HG03060 (cell line): ENCODE measurements around the gene GOLPH3.
"Not testable (repeated sequence)": the region's sequence is repeated elsewhere in the genome, so short reads cannot be mapped to it uniquely, and the experiment has no call there.

Experiments used
- ATAC-seq: cut with Tn5 transposase; IDR thresholded peaks from one replicate; pipeline ENCODE4 v1.9.1; 2021; ENCODE audit warnings: low read depth, moderate number of reproducible peaks; ENCODE audit not compliant: unreplicated experiment

Gene GOLPH3

GRCh38 chr5:32143617-32144377 is 30.3 kb downstream of the GOLPH3 start:
- ATAC-seq, result no peak

GRCh38 chr5:32138839-32139493 is 35.2 kb downstream of the GOLPH3 start:
- no peak for ATAC-seq

- no peak for ATAC-seq
Observed at GRCh38 chr5:32136342-32136741, 37.8 kb downstream of the GOLPH3 start.

DNA sequence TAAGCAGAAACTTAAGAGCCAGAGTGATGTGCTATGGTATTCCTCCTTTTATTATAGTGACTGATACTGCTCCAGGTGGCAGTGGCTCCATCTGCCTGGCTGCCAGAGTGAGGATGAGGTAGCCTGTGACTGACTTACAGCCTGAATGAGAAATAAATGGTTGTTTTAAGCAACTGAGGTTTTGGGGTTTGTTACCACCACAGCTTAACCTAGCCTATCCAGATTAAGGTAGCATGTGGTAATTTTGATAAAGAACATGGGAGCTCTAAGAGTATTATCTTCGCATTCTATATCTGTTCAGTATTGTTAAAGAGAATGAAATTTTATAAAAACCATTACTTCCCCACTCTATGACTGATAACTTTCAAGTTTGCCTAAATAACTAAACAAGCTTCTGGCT is 39.0 kb downstream of the GOLPH3 start:
- ATAC-seq, result no peak

GRCh38 chr5:32132757-32133156 is 41.4 kb downstream of the GOLPH3 start:
- no peak for ATAC-seq

DNA sequence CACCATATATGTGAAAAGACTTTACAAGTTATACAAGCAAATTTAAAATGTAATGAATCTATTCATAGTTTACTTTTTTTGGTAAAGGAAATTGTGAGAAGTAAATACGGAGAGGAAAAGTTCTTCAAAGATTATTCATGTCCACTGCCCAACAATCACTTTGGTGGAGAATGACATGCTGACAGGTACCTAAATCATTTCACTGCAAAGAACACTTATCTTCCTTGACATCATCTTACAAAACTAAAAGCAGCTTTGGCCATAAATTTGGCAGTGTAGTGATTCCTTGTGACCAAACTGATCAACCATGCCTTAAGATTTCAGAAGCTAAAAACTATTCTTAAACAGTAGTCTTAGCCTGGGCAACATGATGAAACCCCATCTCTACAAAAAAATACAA is 42.5 kb downstream of the GOLPH3 start:
- no peak for ATAC-seq

DNA sequence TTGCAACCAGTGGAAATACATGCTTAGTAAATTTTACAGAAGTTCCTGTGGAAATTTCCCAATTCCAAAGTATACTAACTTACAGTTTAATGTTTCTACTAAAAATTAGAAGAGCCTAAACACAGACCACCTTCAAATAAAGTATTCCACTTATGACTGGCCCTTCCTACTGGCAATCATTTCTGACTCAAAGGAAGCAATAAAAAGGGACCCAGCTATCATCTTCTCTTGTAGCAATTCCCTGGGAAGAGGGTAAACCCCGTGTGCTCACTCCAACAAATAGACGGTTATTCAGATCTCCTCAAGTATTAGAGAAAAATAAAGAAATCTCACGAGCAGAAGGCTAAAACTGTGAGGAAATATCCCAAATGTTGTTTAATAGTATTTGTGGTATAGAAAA is 43.3 kb downstream of the GOLPH3 start:
- ATAC-seq, result no peak

- ATAC-seq, result no peak
Observed at GRCh38 chr5:32129074-32129598, 45.0 kb downstream of the GOLPH3 start.

DNA sequence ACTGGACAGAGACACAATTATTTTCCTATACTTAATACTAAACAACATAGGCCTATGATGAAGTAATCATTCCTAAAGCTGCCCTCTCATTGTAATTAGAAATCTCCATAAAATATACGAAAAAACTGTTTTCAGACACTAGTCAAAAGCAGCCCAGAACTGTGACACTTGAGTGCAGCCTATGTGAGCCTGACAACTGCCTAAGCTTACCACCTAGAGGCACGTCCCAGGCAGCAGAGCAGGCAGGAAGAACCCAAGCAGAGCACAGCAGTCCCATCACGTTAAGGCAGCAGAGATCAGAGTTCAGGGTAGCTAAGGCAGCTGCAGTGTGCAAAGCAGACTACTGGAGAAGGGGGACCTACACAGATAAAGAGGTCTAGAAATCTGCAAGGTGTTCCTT is 46.4 kb downstream of the GOLPH3 start:
- ATAC-seq, result no peak

- no peak for ATAC-seq
Observed at GRCh38 chr5:32126691-32127090, 47.4 kb downstream of the GOLPH3 start.

GRCh38 chr5:32123889-32124676 is 50.0 kb downstream of the GOLPH3 start:
- ATAC-seq, result no peak

DNA sequence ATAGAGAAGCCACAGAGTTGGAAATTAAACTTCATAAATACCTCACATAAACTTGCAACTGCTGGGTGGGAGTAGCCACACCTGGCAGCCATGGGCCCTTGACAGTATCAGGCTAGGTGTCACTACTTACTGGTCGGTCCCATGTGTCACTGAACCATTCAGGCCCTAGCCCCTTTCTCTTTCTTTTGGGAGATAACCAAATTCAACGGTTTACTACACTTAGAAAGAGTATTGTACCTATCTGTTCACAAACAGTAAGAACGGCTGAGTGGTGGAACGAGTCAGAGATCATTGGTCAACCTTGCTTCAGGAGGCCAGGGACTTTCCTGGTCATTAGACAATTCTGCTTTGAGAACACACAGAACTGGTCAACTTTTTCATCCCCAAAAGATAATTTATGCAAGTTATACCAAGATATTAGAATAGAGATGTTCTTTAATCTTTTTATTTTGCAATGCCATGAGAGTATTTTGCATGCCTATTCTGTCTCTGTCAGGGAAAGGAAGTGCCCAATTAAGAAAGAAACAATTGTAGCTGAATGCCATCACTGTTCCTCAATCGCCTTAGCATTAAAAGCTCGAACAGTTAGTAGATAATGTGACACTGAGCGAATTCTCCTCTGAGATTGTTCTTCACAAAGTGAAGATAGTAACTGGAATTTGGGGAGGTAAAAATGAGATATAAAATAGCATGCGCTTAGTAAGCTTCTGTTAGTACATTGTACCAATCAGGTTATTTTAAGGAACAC is 50.9 kb downstream of the GOLPH3 start:
- ATAC-seq, result no peak

DNA sequence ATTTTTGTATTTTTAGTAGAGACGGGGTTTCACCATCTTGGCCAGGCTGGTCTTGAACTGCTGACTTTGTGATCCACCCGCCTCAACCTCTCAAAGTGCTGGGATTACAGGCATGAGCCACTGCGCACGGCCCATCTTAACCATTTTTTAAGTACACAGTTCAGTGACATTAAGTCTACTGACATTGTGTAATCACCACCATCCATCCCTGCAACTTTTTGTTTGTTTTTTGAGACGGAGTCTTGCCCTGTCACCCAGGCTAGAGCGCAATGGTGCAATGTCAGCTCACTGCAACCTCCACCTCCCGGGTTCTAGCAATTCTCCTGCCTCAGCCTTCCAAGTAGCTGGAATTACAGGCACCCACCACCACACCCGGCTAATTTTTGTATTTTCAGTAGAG is 55.2 kb downstream of the GOLPH3 start:
- ATAC-seq, result not testable (repeated sequence)

GRCh38 chr5:32116574-32117313 is 57.4 kb downstream of the GOLPH3 start:
- no peak for ATAC-seq

DNA sequence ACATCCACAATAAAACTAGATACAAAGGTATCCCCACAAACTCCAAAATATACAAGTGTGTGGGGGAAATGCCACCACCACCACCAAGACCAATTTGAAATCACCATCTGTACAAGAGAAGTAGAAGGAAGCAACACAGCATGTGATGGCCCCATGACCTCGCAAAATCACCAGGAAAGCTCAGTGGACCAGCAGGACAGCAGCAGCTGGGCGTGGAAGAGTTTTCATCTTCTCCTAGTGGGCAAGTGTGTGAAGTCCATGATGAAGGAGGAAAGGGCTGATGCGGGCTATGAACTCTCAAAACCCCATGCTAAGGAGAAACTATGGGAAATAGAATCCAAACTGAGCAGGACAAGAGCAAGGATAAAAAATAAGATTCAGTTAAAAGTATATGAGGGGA is 58.1 kb downstream of the GOLPH3 start:
- no peak for ATAC-seq

GRCh38 chr5:32110111-32110696 is 63.9 kb downstream of the GOLPH3 start:
- no peak for ATAC-seq

DNA sequence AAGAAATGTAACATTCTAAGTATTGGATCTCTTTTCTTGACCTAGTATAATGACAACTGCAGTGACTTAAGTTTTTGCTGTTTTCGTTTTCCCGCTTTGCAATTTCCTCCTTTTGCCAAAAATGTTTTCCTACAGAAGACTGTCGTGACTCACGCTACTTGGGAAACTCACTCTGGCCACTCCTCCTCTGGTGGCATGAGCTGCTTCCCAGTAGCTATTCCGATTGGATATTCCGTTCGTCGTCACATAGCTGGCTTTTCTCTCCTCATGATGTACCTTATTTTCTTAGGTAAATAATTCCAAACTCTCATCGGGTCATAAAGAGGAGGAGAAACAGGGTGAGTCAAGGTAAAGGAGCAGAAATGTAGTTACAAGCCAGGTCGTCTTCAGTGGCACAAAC is 64.9 kb downstream of the GOLPH3 start:
- ATAC-seq, result no peak

DNA sequence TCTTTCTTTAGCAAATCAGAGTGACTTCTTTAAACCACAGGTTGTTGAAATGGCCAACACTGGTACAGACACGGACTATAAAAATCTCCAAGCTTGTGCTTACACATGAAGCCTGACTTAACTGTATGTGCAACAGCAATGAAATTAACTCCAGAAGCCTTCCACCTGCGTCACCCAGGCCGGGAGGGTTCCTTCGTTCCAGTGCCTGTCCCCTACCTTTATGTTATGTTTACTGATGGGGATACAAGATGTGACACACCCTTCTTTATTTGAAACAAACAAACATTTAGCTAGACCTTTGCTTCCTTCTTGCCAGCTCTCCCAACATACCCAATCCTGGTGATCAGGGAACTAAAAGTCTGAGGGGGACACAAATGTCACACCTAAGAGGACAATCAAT is 66.0 kb downstream of the GOLPH3 start:
- no peak for ATAC-seq

- ATAC-seq, result no peak
Observed at GRCh38 chr5:32107291-32107690, 66.8 kb downstream of the GOLPH3 start.
